ENCODE data around the gene C2CD2. TPM values are rescaled to one million over a fixed set of nuclear protein-coding genes. Genes with fewer than 3 reads are reported as not detected.
A peak's percentile ranks its signal among the peaks of the same experiment; 100 is the strongest.

C2CD2 gene
- total and polyA plus RNA-seq, 2 donors (not counting 3 experiments of a cell fraction or from before 2014, with no cell fraction given), result 32.6 to 41.2 TPM

DNA sequence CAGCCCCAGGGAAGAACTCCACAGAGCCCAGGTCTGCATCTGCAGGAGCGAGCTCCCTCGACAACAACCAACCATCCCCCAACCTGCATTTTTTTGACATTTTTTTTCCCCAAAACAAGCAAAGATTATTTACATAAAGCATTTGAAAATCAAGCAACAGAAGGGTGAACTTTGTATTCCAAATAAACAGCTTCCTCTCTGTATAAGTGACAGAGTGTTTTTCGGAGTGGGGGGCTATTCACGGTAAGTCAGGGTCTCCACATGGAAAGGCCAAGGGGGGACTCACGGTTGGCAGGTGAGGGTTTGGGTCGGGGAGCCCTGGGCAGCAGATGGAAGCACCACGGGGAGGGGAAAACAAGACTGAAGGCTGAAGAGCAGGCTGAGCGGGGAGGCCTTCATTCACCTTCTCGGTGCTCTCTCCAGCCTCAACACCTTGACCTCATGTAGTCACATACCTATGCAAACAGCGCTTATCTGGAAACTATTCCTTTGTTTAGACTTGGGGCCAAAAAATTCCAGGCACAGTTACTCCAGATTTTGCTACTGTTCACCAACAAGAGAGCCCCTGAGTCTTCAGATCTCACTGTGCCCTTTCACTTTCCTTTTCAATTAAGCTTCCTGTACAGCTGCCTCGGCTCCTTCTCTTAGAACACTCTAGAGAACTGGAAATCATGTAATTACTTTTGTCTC lies 27.6 kb downstream of the C2CD2 start:
- H3K4me1 ChIP-seq (ENCODE audit: control insufficient read depth, extremely low read depth, insufficient read depth, low read length), result peaks cover 13% of the 10 kb centered on the region
- H3K4me2 ChIP-seq (ENCODE audit: insufficient read depth, low read length), result peak overlapping the region; percentile 80
- DNase-seq (ENCODE audit: low read depth, low spot score) (peak; percentile 84), FAIRE-seq (peak; percentile 91)
- TF ChIP-seq GATA2 (IDR thresholded peaks at IDR 0.05; ENCODE audit: insufficient read depth, insufficient read length, low read depth, low read length) (no peak), FOS (IDR thresholded peaks at IDR 0.05; ENCODE audit: borderline replicate concordance, insufficient read depth, low read length) (no peak), CTCF (IDR thresholded peaks at IDR 0.05; ENCODE audit: extremely low read depth in 1 of 2, insufficient read depth in 1 of 2, low read depth in 1 of 2, low read length in 2 of 2) (no peak), MAX (IDR thresholded peaks at IDR 0.05; ENCODE audit: insufficient read depth, insufficient read length) (no peak), JUN (IDR thresholded peaks at IDR 0.05; ENCODE audit: borderline replicate concordance, insufficient read depth, insufficient read length, low read depth) (no peak), MYC (IDR thresholded peaks at IDR 0.05; ENCODE audit: low read depth, low read length) (no peak), POLR2AphosphoS5 (IDR thresholded peaks at IDR 0.05; ENCODE audit: insufficient read depth, low read depth, low read length) (no peak), EZH2 (IDR thresholded peaks at IDR 0.05; ENCODE audit: borderline replicate concordance, low read depth, low read length, severe bottlenecking) (no peak), POLR2A (IDR thresholded peaks at IDR 0.05; ENCODE audit: low read depth, low read length) (no peak)
- no TSS peak for BruUV-seq (replicated peaks)
- peak overlapping the region; percentile 77 for H3K9ac ChIP-seq (replicated peaks; ENCODE audit: extremely low read depth, insufficient read depth, low read length)
- intact Hi-C loops (cut with micrococcal nuclease) (no loop called here), dilution Hi-C loops (cut with MboI; ENCODE audit: extremely low pct_ligation_motif_present, low sequenced_read_pairs) (no loop called here)
- H3K79me2 ChIP-seq (ENCODE audit: control insufficient read depth, insufficient read depth, low read length), result peaks cover 14% of the 10 kb centered on the region
- H3K9me1 ChIP-seq (replicated peaks; ENCODE audit: control insufficient read depth, extremely low read depth, insufficient read depth, low read length), result no peaks in the 10 kb centered on the region
- ChIA-PET POLR2A (interaction anchor here (0.7 kb wide), 1 partner anchor 31 kb away, joined by 3 read pairs; no protein-coding TSS in a partner anchor), CTCF (interaction anchor here (0.7 to 2.4 kb wide), 8 partner anchors 11 to 643 kb away, joined by 3 to 14 read pairs (median 4); no protein-coding TSS in a partner anchor)
- peak overlapping the region; percentile 69 for H2AFZ ChIP-seq (ENCODE audit: low read depth, low read length)
- no peaks in the 10 kb centered on the region for H3K9me3 ChIP-seq (replicated peaks; ENCODE audit: control insufficient read depth, insufficient read depth, low read length)
- H3K36me3 ChIP-seq (ENCODE audit: control insufficient read depth in 2 of 2, extremely low read depth in 1 of 2, insufficient read depth in 2 of 2, low read length in 2 of 2), result no peaks in the 10 kb centered on the region
- no peaks in the 10 kb centered on the region for H4K20me1 ChIP-seq (replicated peaks; ENCODE audit: control insufficient read depth, extremely low read depth, insufficient read depth, low read length)
- peak overlapping the region; percentile 62 for H3K27ac ChIP-seq (ENCODE audit: insufficient read depth, low read depth, low read length)
- H3K27me3 ChIP-seq (ENCODE audit: control insufficient read depth in 2 of 2, insufficient read depth in 2 of 2, low read length in 2 of 2), result no peaks in the 10 kb centered on the region
- peak overlapping the region; percentile 0 to 40 (median 14) for H3K4me3 ChIP-seq (replicated peaks in 1 of 3; ENCODE audit: insufficient read depth in 1 of 3, low read depth in 1 of 3, low read length in 3 of 3)

Data from endothelial cell of umbilical vein (primary cell).